Endothelial cell of umbilical vein (primary cell): ENCODE measurements around the gene AHNAK2. TPM values are rescaled to one million over a fixed set of nuclear protein-coding genes. Genes with fewer than 3 reads are reported as not detected.

ENCODE experiments used
- BruUV-seq: library from RNA; stranded (reverse); fragments of 400-500 nt; replicated peaks from 2 replicates; lab custom pipeline; 2021; lab: Mats Ljungman, UMichigan
- CTCF ChIA-PET: fragments of 300-600, 350-600 bp; sonication (Branson Sonifier 250); formaldehyde crosslinking; loops from one replicate; lab custom pipeline; 2021; ENCODE audit warnings: antibody characterized with exemption, inconsistent platforms; lab: Charles Lee
- POLR2A ChIA-PET: fragments of 300-600, 350-600 bp; sonication (Branson Sonifier 250); formaldehyde crosslinking; loops from one replicate; lab custom pipeline; 2021; ENCODE audit warnings: antibody characterized with exemption, inconsistent platforms; lab: Charles Lee
- DNase-seq: peaks from one replicate; pipeline ENCODE4 v3.0.0-alpha.2; 2011; ENCODE audit warnings: low read depth, low spot score
- FAIRE-seq: peaks from 2 replicates; lab custom pipeline; 2011; peaks lifted over from hg19 to GRCh38; lab: Jason Lieb, UNC
- H2AFZ ChIP-seq: 2 replicates; pipeline ENCODE4 v1.6.0; 2012; ENCODE audit warnings: low read depth, low read length, control low read depth, inconsistent platforms
- H3K27ac ChIP-seq: 2 replicates; pipeline ENCODE4 v1.5.1; 2011; ENCODE audit warnings: low read depth, mild to moderate bottlenecking, control low read depth, low read length, moderate library complexity; ENCODE audit not compliant: insufficient read depth
- H3K27me3 ChIP-seq, 2 experiments: 2 replicates each; pipeline versions ENCODE4 v1.6.0 to v1.6.1; 2011; ENCODE audit warnings: low read length in 2 of 2, mixed read lengths in 1 of 2; ENCODE audit not compliant: control insufficient read depth in 2 of 2, insufficient read depth in 2 of 2
- H3K36me3 ChIP-seq, 2 experiments: 2 replicates in 1 of 2; 3 replicates in 1 of 2; pipeline ENCODE4 v1.5.1; 2011; ENCODE audit warnings: low read length in 2 of 2, mild to moderate bottlenecking in 1 of 2, moderate library complexity in 1 of 2; ENCODE audit not compliant: control insufficient read depth in 2 of 2, insufficient read depth in 2 of 2; ENCODE audit errors: extremely low read depth in 1 of 2
- H3K4me1 ChIP-seq: 3 replicates; pipeline ENCODE4 v1.5.1; 2011; ENCODE audit warnings: mild to moderate bottlenecking, low read length; ENCODE audit not compliant: control insufficient read depth, insufficient read depth; ENCODE audit errors: extremely low read depth
- H3K4me2 ChIP-seq: 2 replicates; pipeline ENCODE4 v1.6.1; 2011; ENCODE audit warnings: low read length, control low read depth, mixed read lengths; ENCODE audit not compliant: insufficient read depth
- H3K4me3 ChIP-seq, 3 experiments: fragments of 200-600 bp in 1 of 3; sonication (generic), shearing (Covaris generic) in 1 of 3; replicated peaks in 1 of 3; 2 replicates each; pipeline ENCODE4 v1.5.1; 2011 to 2016; ENCODE audit warnings: control low read depth in 3 of 3, low read length in 3 of 3, mild to moderate bottlenecking in 2 of 3, inconsistent platforms in 1 of 3, low read depth in 1 of 3, moderate library complexity in 1 of 3; ENCODE audit not compliant: insufficient read depth in 1 of 3
- H3K79me2 ChIP-seq: 2 replicates; pipeline ENCODE4 v1.6.0; 2012; ENCODE audit warnings: low read length, inconsistent platforms; ENCODE audit not compliant: control insufficient read depth, insufficient read depth
- H3K9ac ChIP-seq: replicated peaks from 2 replicates; pipeline ENCODE3; 2011; ENCODE audit warnings: low read length, control low read depth; ENCODE audit not compliant: insufficient read depth; ENCODE audit errors: extremely low read depth
- H3K9me1 ChIP-seq: replicated peaks from 3 replicates; pipeline ENCODE4 v1.6.0; 2011; ENCODE audit warnings: mild to moderate bottlenecking, low read length; ENCODE audit not compliant: control insufficient read depth, insufficient read depth; ENCODE audit errors: extremely low read depth
- H3K9me3 ChIP-seq: replicated peaks from 2 replicates; pipeline ENCODE4 v1.5.1; 2012; ENCODE audit warnings: low read length, inconsistent platforms; ENCODE audit not compliant: control insufficient read depth, insufficient read depth
- H4K20me1 ChIP-seq: replicated peaks from 2 replicates; pipeline ENCODE3; 2011; ENCODE audit warnings: mild to moderate bottlenecking, low read length; ENCODE audit not compliant: control insufficient read depth, insufficient read depth; ENCODE audit errors: extremely low read depth
- EZH2 ChIP-seq: IDR thresholded peaks from 2 replicates; pipeline ENCODE4 v1.6.1; 2012; ENCODE audit warnings: borderline replicate concordance, low read depth, mild to moderate bottlenecking, moderate library complexity, low read length, inconsistent platforms; ENCODE audit not compliant: severe bottlenecking
- FOS ChIP-seq: IDR thresholded peaks from 2 replicates; pipeline ENCODE4 v1.6.1; 2011; ENCODE audit warnings: mild to moderate bottlenecking, low read length, moderate library complexity, borderline replicate concordance; ENCODE audit not compliant: insufficient read depth
- GATA2 ChIP-seq: IDR thresholded peaks from 2 replicates; pipeline ENCODE4 v1.7.0; 2011; ENCODE audit warnings: low read depth, mild to moderate bottlenecking, moderate library complexity, mixed read lengths, low read length; ENCODE audit not compliant: insufficient read length, insufficient read depth
- JUN ChIP-seq: IDR thresholded peaks from 2 replicates; pipeline ENCODE4 v1.6.1; 2011; ENCODE audit warnings: borderline replicate concordance, low read depth; ENCODE audit not compliant: insufficient read length, insufficient read depth
- MYC ChIP-seq: IDR thresholded peaks from one replicate; pipeline ENCODE4 v1.6.1; 2011; ENCODE audit warnings: mild to moderate bottlenecking, low read depth, low read length
- POLR2A ChIP-seq: IDR thresholded peaks from 2 replicates; pipeline ENCODE4 v1.6.1; 2012; ENCODE audit warnings: low read depth, mild to moderate bottlenecking, control low read depth, low read length
- POLR2AphosphoS5 ChIP-seq: IDR thresholded peaks from 2 replicates; pipeline ENCODE4 v1.6.1; 2012; ENCODE audit warnings: low read depth, mild to moderate bottlenecking, control low read depth, low read length, moderate library complexity; ENCODE audit not compliant: insufficient read depth
- dilution Hi-C: fragments of 300-500 bp; cut with MboI; formaldehyde crosslinking; loops from one replicate; pipeline ENCODE4 v1.15.0; 2019; ENCODE audit warnings: low sequenced_read_pairs; ENCODE audit not compliant: extremely low pct_ligation_motif_present
- intact Hi-C: fragments of 100-400 bp; cut with micrococcal nuclease; formaldehyde crosslinking; loops from one replicate; pipeline ENCODE4 v1.10.0; 2022
- polyA plus RNA-seq, 4 experiments: library from polyadenylated mRNA; depleted of rRNA in 3 of 4; stranded (reverse) in 3 of 4; unstranded in 1 of 4; fragments of >200 nt; gene quantifications; 2 replicates each; pipeline versions ENCODE4 v1.2.1 to v1.2.3, GENCODE V29; 2011 to 2012; ENCODE audit warnings: missing spikeins in 1 of 4
- total RNA-seq: library from RNA; stranded (reverse); gene quantifications from 2 replicates; pipeline ENCODE4 v1.2.3, GENCODE V29; 2021
- TF ChIP-seq, protein P1 (sequence below): IDR thresholded peaks from 2 replicates; pipeline ENCODE4 v1.6.1; 2011; ENCODE audit not compliant: insufficient read depth, insufficient read length
- TF ChIP-seq, protein P2 (sequence below), 2 donors: IDR thresholded peaks; 1 replicate in 1 of 2; 2 replicates in 1 of 2; pipeline ENCODE4 v1.5.1; 2011; ENCODE audit warnings: low read length in 2 of 2, mild to moderate bottlenecking in 2 of 2, moderate library complexity in 2 of 2, control low read depth in 1 of 2, inconsistent platforms in 1 of 2, low read depth in 1 of 2; ENCODE audit not compliant: insufficient read depth in 1 of 2; ENCODE audit errors: extremely low read depth in 1 of 2

Gene AHNAK2
- total and polyA plus RNA-seq, 2 donors (not counting 3 experiments of a cell fraction or from before 2014, with no cell fraction given), result 17.7 to 68.7 TPM

- Histone ChIP-seq H3K9me1 (no peaks in the 10 kb centered on the region), H3K9me3 (no peaks in the 10 kb centered on the region), H4K20me1 (no peaks in the 10 kb centered on the region), H3K4me3 (no peak overlapping the region), H3K9ac (no peak overlapping the region), H3K4me1 (peaks cover 50% of the 10 kb centered on the region), H3K4me2 (no peak overlapping the region), H2AFZ (no peak overlapping the region), H3K27ac (no peak overlapping the region), H3K79me2 (peaks cover 59% of the 10 kb centered on the region), H3K27me3 (no peaks in the 10 kb centered on the region), H3K36me3 (no peaks in the 10 kb centered on the region)
- no TSS peak for BruUV-seq
- no peak for DNase-seq
- ChIA-PET POLR2A (no interaction called here), CTCF (interaction anchor here (1.1 kb wide), 1 partner anchor 31 kb away, joined by 3 read pairs; no protein-coding TSS in a partner anchor)
- dilution Hi-C loops, result no loop called here
- TF ChIP-seq POLR2AphosphoS5 (no peak), POLR2A (no peak), FOS (no peak), EZH2 (no peak), MYC (no peak), GATA2 (no peak), JUN (no peak)
- TF ChIP-seq, protein P1, sequence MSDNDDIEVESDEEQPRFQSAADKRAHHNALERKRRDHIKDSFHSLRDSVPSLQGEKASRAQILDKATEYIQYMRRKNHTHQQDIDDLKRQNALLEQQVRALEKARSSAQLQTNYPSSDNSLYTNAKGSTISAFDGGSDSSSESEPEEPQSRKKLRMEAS, result no peak
- TF ChIP-seq, protein P2, sequence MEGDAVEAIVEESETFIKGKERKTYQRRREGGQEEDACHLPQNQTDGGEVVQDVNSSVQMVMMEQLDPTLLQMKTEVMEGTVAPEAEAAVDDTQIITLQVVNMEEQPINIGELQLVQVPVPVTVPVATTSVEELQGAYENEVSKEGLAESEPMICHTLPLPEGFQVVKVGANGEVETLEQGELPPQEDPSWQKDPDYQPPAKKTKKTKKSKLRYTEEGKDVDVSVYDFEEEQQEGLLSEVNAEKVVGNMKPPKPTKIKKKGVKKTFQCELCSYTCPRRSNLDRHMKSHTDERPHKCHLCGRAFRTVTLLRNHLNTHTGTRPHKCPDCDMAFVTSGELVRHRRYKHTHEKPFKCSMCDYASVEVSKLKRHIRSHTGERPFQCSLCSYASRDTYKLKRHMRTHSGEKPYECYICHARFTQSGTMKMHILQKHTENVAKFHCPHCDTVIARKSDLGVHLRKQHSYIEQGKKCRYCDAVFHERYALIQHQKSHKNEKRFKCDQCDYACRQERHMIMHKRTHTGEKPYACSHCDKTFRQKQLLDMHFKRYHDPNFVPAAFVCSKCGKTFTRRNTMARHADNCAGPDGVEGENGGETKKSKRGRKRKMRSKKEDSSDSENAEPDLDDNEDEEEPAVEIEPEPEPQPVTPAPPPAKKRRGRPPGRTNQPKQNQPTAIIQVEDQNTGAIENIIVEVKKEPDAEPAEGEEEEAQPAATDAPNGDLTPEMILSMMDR (IDR thresholded peaks at IDR 0.05; ENCODE audit: extremely low read depth in 1 of 2, insufficient read depth in 1 of 2, low read depth in 1 of 2, low read length in 2 of 2), result no peak
- intact Hi-C loops, result no loop called here
- FAIRE-seq, result no peak
Observed at GRCh38 chr14:104966261-104966865, 11.8 kb downstream of the AHNAK2 start.
